Measurements from ENCODE around the gene RSU1. TPM values are rescaled to one million over a fixed set of nuclear protein-coding genes. Genes with fewer than 3 reads are reported as not detected.
"Not testable (repeated sequence)": the region's sequence is repeated elsewhere in the genome, so short reads cannot be mapped to it uniquely, and the experiment has no call there.

Gene RSU1
- total RNA-seq, 1 donor, result 155 TPM

GRCh38 chr10:16768702-16769101 lies 48.5 kb downstream of the RSU1 start:
- H3K4me3 ChIP-seq (ENCODE audit: low read depth, low read length), result no peak overlapping the region
- no peak for DNase-seq (ENCODE audit: low read depth)

GRCh38 chr10:16765509-16766375 lies 51.5 kb downstream of the RSU1 start:
- no peak for DNase-seq (ENCODE audit: low read depth)
- no peak overlapping the region for H3K4me3 ChIP-seq (ENCODE audit: low read depth, low read length)
- no peak for TF ChIP-seq CTCF (IDR thresholded peaks at IDR 0.05; ENCODE audit: insufficient read depth, low read length)

More at GRCh38 chr10:16768702-16769101, 48.5 kb downstream of the RSU1 start:
- TF ChIP-seq CTCF (IDR thresholded peaks at IDR 0.05; ENCODE audit: insufficient read depth, low read length), result no peak

GRCh38 chr10:16761300-16761699 lies 55.9 kb downstream of the RSU1 start:
- no peak for DNase-seq (ENCODE audit: low read depth)
- TF ChIP-seq CTCF (IDR thresholded peaks at IDR 0.05; ENCODE audit: insufficient read depth, low read length), result no peak
- H3K4me3 ChIP-seq (ENCODE audit: low read depth, low read length), result no peak overlapping the region

DNA sequence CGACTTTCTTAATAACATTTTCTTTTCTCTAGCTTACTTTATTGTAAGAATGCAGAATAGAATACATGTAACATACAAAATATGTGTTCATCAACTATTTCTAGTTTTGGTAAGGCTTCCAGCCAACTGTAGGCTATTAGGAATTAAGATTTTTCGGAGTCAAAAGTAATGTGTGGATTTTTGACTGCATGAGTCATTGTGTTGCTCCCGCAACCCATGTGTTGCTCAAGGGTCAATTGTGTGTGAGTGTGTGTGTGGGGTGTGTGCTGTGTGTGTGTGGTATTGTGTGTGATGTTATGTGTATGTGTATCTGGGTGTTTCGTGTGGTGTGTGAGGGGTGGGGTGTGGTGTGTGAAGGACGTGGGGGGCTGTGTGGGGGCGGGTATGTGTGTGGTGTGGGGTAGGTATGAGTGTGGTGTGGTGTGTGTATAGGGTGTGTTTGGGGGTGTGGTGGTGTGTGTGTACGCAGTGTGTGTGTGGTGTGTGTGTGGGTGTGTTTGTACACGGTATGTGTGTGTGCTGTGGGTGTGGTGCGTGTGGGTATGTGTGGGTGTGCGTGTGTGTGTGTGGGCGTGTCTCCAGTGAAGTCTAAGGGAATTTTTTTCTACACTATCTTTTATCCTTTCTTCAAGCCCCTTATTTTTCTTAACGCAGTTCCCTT lies 60.5 kb downstream of the RSU1 start:
- TF ChIP-seq CTCF (IDR thresholded peaks at IDR 0.05; ENCODE audit: insufficient read depth, low read length), result no peak
- peak; percentile 62 for DNase-seq (ENCODE audit: low read depth)
- no peak overlapping the region for H3K4me3 ChIP-seq (ENCODE audit: low read depth, low read length)

DNA sequence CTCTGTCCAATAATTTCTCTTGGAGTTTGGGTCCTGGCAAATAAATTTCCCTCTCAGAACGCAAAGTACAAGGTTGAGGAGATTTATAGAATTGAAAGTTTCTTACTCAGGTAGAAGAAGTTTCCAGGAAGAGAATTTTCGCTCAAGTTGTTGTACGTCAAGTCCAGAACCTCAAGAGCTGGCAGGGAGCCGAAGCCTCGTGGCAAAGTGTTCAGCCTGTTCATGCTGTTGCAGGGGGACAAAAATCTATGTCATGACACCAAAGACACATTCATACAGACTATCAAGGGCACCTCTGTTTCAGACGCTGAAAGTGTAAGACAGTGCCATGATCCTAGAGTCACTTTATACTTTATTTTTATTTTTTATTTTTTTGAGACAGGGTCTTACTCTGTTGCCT lies 62.5 kb downstream of the RSU1 start:
- no peak for TF ChIP-seq CTCF (IDR thresholded peaks at IDR 0.05; ENCODE audit: insufficient read depth, low read length)
- H3K4me3 ChIP-seq (ENCODE audit: low read depth, low read length), result no peak overlapping the region
- no peak for DNase-seq (ENCODE audit: low read depth)

GRCh38 chr10:16752849-16753248 lies 64.4 kb downstream of the RSU1 start:
- not testable (repeated sequence) for H3K4me3 ChIP-seq (ENCODE audit: low read depth, low read length)

DNA sequence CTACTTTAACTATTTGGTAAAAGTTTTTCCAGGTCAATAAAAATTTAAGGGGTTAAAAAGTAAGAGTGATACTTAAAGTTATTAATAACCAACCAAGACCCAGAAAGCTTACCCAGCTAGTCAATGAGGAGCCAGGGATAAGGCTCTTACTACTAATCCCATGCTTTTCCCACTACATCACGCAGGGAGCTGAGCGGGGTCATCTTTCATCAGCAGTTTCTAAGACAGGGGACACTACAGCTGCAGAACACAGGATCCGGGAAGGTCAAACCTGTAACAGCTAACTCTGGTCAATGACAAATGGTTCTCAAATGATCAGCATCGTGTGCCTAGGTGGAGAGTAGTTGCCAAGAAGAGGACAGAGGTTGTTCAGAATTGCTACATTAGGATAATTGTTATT lies 65.1 kb downstream of the RSU1 start:
- TF ChIP-seq CTCF (IDR thresholded peaks at IDR 0.05; ENCODE audit: insufficient read depth, low read length), result no peak
- DNase-seq (ENCODE audit: low read depth), result no peak
- H3K4me3 ChIP-seq (ENCODE audit: low read depth, low read length), result no peak overlapping the region

More at GRCh38 chr10:16752849-16753248, 64.4 kb downstream of the RSU1 start:
- not testable (repeated sequence) for DNase-seq (ENCODE audit: low read depth)

Data from fibroblast of the aortic adventitia (primary cell).